IMR-90 (cell line): ENCODE measurements around the gene MPRIP. TPM values are rescaled to one million over a fixed set of nuclear protein-coding genes. Genes with fewer than 3 reads are reported as not detected.

Experiments
- ATAC-seq: fragments of 200-7000 bp; cut with Tn5 transposase; 2 replicates; pipeline ENCODE4 v1.9.1; 2020; ENCODE audit warnings: low read depth, mild to moderate bottlenecking, moderate library complexity
- BruUV-seq: library from RNA; stranded (reverse); fragments of 400-500 nt; replicated peaks from 2 replicates; lab custom pipeline; 2021; lab: Mats Ljungman, UMichigan
- CTCF ChIA-PET: fragments of 300-600 bp; formaldehyde crosslinking; extraction: SDS; loops from one replicate; lab custom pipeline; 2021; ENCODE audit warnings: antibody characterized with exemption; lab: Yijun Ruan, JAX
- POLR2A ChIA-PET: fragments of 300-600 bp; sonication (Branson Sonifier 250); formaldehyde crosslinking; loops from one replicate; lab custom pipeline; 2022; ENCODE audit warnings: antibody characterized with exemption; ENCODE audit not compliant: unreplicated experiment; lab: Charles Lee
- DNase-seq: peaks from one replicate; pipeline ENCODE4 v3.0.0; 2013
- H2AFZ ChIP-seq: replicated peaks from 2 replicates; pipeline ENCODE3; 2013; ENCODE audit warnings: low read length, mild to moderate bottlenecking; ENCODE audit not compliant: poor library complexity
- H2AK5ac ChIP-seq: 2 replicates; pipeline ENCODE4 v1.6.1; 2013; ENCODE audit warnings: low read depth, low read length, inconsistent platforms
- H2AK9ac ChIP-seq: replicated peaks from 2 replicates; pipeline ENCODE3; 2013; ENCODE audit warnings: mild to moderate bottlenecking, low read depth, low read length, moderate library complexity; ENCODE audit not compliant: poor library complexity
- H2BK120ac ChIP-seq: 2 replicates; pipeline ENCODE4 v1.6.1; 2013; ENCODE audit warnings: low read depth, low read length, inconsistent platforms
- H2BK15ac ChIP-seq: 3 replicates; pipeline ENCODE4 v1.6.1; 2013; ENCODE audit warnings: low read depth, low read length, inconsistent platforms
- H2BK20ac ChIP-seq: 2 replicates; pipeline ENCODE4 v1.6.1; 2013; ENCODE audit warnings: low read depth, mild to moderate bottlenecking, inconsistent platforms, low read length, moderate library complexity
- H2BK5ac ChIP-seq: 2 replicates; pipeline ENCODE4 v1.6.1; 2013; ENCODE audit warnings: mild to moderate bottlenecking, low read depth, low read length, inconsistent platforms; ENCODE audit not compliant: poor library complexity, severe bottlenecking
- H3K14ac ChIP-seq: replicated peaks from 2 replicates; pipeline ENCODE4 v1.6.1; 2013; ENCODE audit warnings: low read depth, low read length, inconsistent platforms
- H3K18ac ChIP-seq: 2 replicates; pipeline ENCODE4 v1.6.1; 2013; ENCODE audit warnings: low read depth, low read length, control low read depth
- H3K23ac ChIP-seq: 2 replicates; pipeline ENCODE4 v1.6.1; 2013; ENCODE audit warnings: low read depth, low read length, inconsistent platforms
- H3K27ac ChIP-seq: 2 replicates; pipeline ENCODE4 v1.5.1; 2013; ENCODE audit warnings: mild to moderate bottlenecking, control low read depth, low read length; ENCODE audit not compliant: insufficient read depth
- H3K27me3 ChIP-seq: 2 replicates; pipeline ENCODE4 v1.6.1; 2013; ENCODE audit warnings: low read length; ENCODE audit not compliant: control insufficient read depth, insufficient read depth
- H3K36me3 ChIP-seq: 2 replicates; pipeline ENCODE4 v1.6.1; 2013; ENCODE audit warnings: low read length, mixed read lengths; ENCODE audit not compliant: control insufficient read depth, insufficient read depth
- H3K4ac ChIP-seq: 2 replicates; pipeline ENCODE4 v1.6.1; 2013; ENCODE audit warnings: low read depth, low read length, inconsistent platforms
- H3K4me1 ChIP-seq: 2 replicates; pipeline ENCODE4 v1.6.1; 2013; ENCODE audit warnings: low read length, mixed read lengths; ENCODE audit not compliant: control insufficient read depth, insufficient read depth
- H3K4me2 ChIP-seq: 2 replicates; pipeline ENCODE4 v1.6.1; 2013; ENCODE audit warnings: low read depth, mild to moderate bottlenecking, control low read depth, low read length, moderate library complexity
- H3K4me3 ChIP-seq: 2 replicates; pipeline ENCODE4 v1.5.1; 2013; ENCODE audit warnings: low read depth, mild to moderate bottlenecking, control low read depth, low read length, moderate library complexity; ENCODE audit not compliant: insufficient read depth
- H3K56ac ChIP-seq: 2 replicates; pipeline ENCODE4 v1.6.1; 2013; ENCODE audit warnings: low read length, inconsistent platforms; ENCODE audit not compliant: insufficient read depth; ENCODE audit errors: extremely low read depth
- H3K79me1 ChIP-seq, 2 experiments: 2 replicates each; pipeline ENCODE4 v1.6.1; 2013; ENCODE audit warnings: low read length in 2 of 2, inconsistent platforms in 1 of 2, low read depth in 1 of 2
- H3K9ac ChIP-seq: 2 replicates; pipeline ENCODE4 v1.6.1; 2013; ENCODE audit warnings: low read depth, low read length, control low read depth
- H3K9me1 ChIP-seq: 2 replicates; pipeline ENCODE4 v1.6.1; 2013; ENCODE audit warnings: low read length, inconsistent platforms; ENCODE audit not compliant: insufficient read depth
- H3K9me3 ChIP-seq: 2 replicates; pipeline ENCODE4 v1.6.1; 2013; ENCODE audit warnings: low read length; ENCODE audit not compliant: control insufficient read depth, insufficient read depth
- H4K20me1 ChIP-seq: 2 replicates; pipeline ENCODE4 v1.6.1; 2013; ENCODE audit warnings: low read length, inconsistent platforms; ENCODE audit not compliant: insufficient read depth
- H4K5ac ChIP-seq: 2 replicates; pipeline ENCODE4 v1.6.1; 2013; ENCODE audit warnings: mild to moderate bottlenecking, low read depth, low read length, control low read depth
- H4K8ac ChIP-seq, 2 experiments: 2 replicates each; pipeline ENCODE4 v1.6.1; 2013; ENCODE audit warnings: low read depth in 2 of 2, low read length in 2 of 2, control low read depth in 1 of 2, inconsistent platforms in 1 of 2
- H4K91ac ChIP-seq: 2 replicates; pipeline ENCODE4 v1.6.1; 2013; ENCODE audit warnings: low read depth, low read length, inconsistent platforms; ENCODE audit not compliant: insufficient read depth
- BHLHE40 ChIP-seq: fragments of 150-350 bp; IDR thresholded peaks from 2 replicates; pipeline ENCODE4 v1.6.1; 2016; ENCODE audit warnings: mild to moderate bottlenecking, low read depth, low read length
- CTCF ChIP-seq: conservative IDR thresholded peaks from 2 replicates; pipeline ENCODE4 v1.5.1; 2012; ENCODE audit warnings: mild to moderate bottlenecking, low read depth, low read length, improper control_type of control experiment
- FOS ChIP-seq: fragments of 150-350 bp; IDR thresholded peaks from 2 replicates; pipeline ENCODE4 v1.6.1; 2016; ENCODE audit warnings: low read depth, low read length
- MAFK ChIP-seq: IDR thresholded peaks from 2 replicates; pipeline ENCODE4 v1.6.1; 2012; ENCODE audit warnings: low read depth, low read length, improper control_type of control experiment
- POLR2A ChIP-seq: IDR thresholded peaks from 2 replicates; pipeline ENCODE4 v1.6.1; 2012; ENCODE audit warnings: mild to moderate bottlenecking, low read depth, low read length
- RCOR1 ChIP-seq: IDR thresholded peaks from 2 replicates; pipeline ENCODE4 v1.6.1; 2012; ENCODE audit warnings: mild to moderate bottlenecking, low read length, improper control_type of control experiment; ENCODE audit not compliant: insufficient replicate concordance
- SMC3 ChIP-seq: fragments of 150-350 bp; IDR thresholded peaks from 2 replicates; pipeline ENCODE4 v1.6.1; 2016; ENCODE audit warnings: low read depth, mild to moderate bottlenecking, antibody characterized with exemption, low read length, moderate library complexity
- WGBS, 2 experiments: methylation state at CpG; one replicate each; pipeline versions ENCODE4 v1.1.5 to v1.1.7; 2013; ENCODE audit warnings: missing lambda C conversion rate in 2 of 2; ENCODE audit not compliant: insufficient read length in 1 of 2; ENCODE audit errors: extremely low coverage in 2 of 2; 5-methylcytosine and 5-hydroxymethylcytosine counted together
- dilution Hi-C: fragments of 300-500 bp; cut with HindIII; formaldehyde crosslinking; loops from one replicate; pipeline ENCODE4 v1.14.3; 2018; ENCODE audit warnings: low sequenced_read_pairs; ENCODE audit not compliant: unreplicated experiment
- in situ Hi-C: fragments of 300-500 bp; cut with MboI; formaldehyde crosslinking; loops from 3 replicates; pipeline ENCODE4 v1.14.3; 2019; ENCODE audit warnings: low sequenced_read_pairs, inconsistent platforms, mixed read lengths
- intact Hi-C: fragments of 100-400 bp; cut with micrococcal nuclease; formaldehyde crosslinking; loops from 2 replicates; pipeline ENCODE4 v1.10.0; 2022
- polyA plus RNA-seq, 3 experiments: library from polyadenylated mRNA; depleted of rRNA; stranded (reverse); fragments of >200 nt; gene quantifications; 2 replicates each; pipeline ENCODE4 v1.2.3, GENCODE V29; 2012; ENCODE audit warnings: low replicate concordance in 1 of 3
- total RNA-seq: library from RNA; depleted of rRNA; stranded (reverse); fragments of >200 nt; gene quantifications from 2 replicates; pipeline ENCODE4 v1.2.3, GENCODE V29; 2012
- TF ChIP-seq, protein P1 (sequence below): fragments of 150-350 bp; IDR thresholded peaks from 2 replicates; pipeline ENCODE4 v1.6.1; 2017; ENCODE audit warnings: mild to moderate bottlenecking, antibody characterized with exemption, low read length, low read depth
- TF ChIP-seq, protein P2 (sequence below): fragments of 150-350 bp; IDR thresholded peaks from 2 replicates; pipeline ENCODE4 v1.6.1; 2016; ENCODE audit warnings: low read depth, mild to moderate bottlenecking, low read length, moderate library complexity, borderline replicate concordance

The MPRIP gene
- total and polyA plus RNA-seq, 2 of the 4 experiments (the other 2 are of a cell fraction), result 111 to 149 TPM

- no peak overlapping the region for H4K5ac ChIP-seq
- no peak overlapping the region for H4K91ac ChIP-seq
- dilution Hi-C loops (no loop called here), intact Hi-C loops (no loop called here), in situ Hi-C loops (loop anchor here (25.0 kb wide), 1 partner anchor 616 kb away; no protein-coding TSS in a partner anchor)
- H4K20me1 ChIP-seq, result no peaks in the 10 kb centered on the region; the same call in 1 of the 2 replicates
- no peak for ATAC-seq
- no peak overlapping the region for H3K56ac ChIP-seq
- no peak overlapping the region; the same call in 1 of the 2 replicates for H3K23ac ChIP-seq
- TF ChIP-seq SMC3 (no peak), BHLHE40 (no peak), RCOR1 (no peak), MAFK (no peak), FOS (no peak), CTCF (no peak), POLR2A (no peak)
- TF ChIP-seq, protein P1, sequence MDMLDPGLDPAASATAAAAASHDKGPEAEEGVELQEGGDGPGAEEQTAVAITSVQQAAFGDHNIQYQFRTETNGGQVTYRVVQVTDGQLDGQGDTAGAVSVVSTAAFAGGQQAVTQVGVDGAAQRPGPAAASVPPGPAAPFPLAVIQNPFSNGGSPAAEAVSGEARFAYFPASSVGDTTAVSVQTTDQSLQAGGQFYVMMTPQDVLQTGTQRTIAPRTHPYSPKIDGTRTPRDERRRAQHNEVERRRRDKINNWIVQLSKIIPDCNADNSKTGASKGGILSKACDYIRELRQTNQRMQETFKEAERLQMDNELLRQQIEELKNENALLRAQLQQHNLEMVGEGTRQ, result no peak
- TF ChIP-seq, protein P2, sequence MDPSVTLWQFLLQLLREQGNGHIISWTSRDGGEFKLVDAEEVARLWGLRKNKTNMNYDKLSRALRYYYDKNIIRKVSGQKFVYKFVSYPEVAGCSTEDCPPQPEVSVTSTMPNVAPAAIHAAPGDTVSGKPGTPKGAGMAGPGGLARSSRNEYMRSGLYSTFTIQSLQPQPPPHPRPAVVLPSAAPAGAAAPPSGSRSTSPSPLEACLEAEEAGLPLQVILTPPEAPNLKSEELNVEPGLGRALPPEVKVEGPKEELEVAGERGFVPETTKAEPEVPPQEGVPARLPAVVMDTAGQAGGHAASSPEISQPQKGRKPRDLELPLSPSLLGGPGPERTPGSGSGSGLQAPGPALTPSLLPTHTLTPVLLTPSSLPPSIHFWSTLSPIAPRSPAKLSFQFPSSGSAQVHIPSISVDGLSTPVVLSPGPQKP, result no peak
- H3K4ac ChIP-seq, result peak overlapping the region; percentile 58; the same call in 1 of the 2 replicates
- no peak overlapping the region for H3K27ac ChIP-seq
- H2BK5ac ChIP-seq, result no peak overlapping the region
- H2AFZ ChIP-seq, result peak overlapping the region; percentile 74
- H4K8ac ChIP-seq, result peak overlapping the region; percentile 50 to 57; a peak in 2 of 4 replicates
- H3K36me3 ChIP-seq, result no peaks in the 10 kb centered on the region
- peaks cover 9% of the 10 kb centered on the region; the same call in 1 of the 2 replicates for H3K9me1 ChIP-seq
- no peak overlapping the region for H3K4me3 ChIP-seq
- peak overlapping the region; percentile 31 for H2AK9ac ChIP-seq
- WGBS, 2 experiments, result 100% methylated on average over 2 of the region's 8 CpGs; no CpG with 5 or more reads in 1 of the 2 experiments
- peak overlapping the region; percentile 67 for H2AK5ac ChIP-seq
- no peak for DNase-seq
- peak overlapping the region; percentile 1; the same call in 1 of the 2 replicates for H2BK120ac ChIP-seq
- no peak overlapping the region for H3K14ac ChIP-seq
- H3K9ac ChIP-seq, result no peak overlapping the region; the same call in 1 of the 2 replicates
- ChIA-PET CTCF (no interaction called here), POLR2A (no interaction called here)
- H3K4me2 ChIP-seq, result no peak overlapping the region
- H3K4me1 ChIP-seq, result peaks cover 9% of the 10 kb centered on the region
- no peaks in the 10 kb centered on the region for H3K79me1 ChIP-seq
- H3K27me3 ChIP-seq, result no peaks in the 10 kb centered on the region
- no TSS peak for BruUV-seq
- no peaks in the 10 kb centered on the region for H3K9me3 ChIP-seq
- no peak overlapping the region for H3K18ac ChIP-seq
- no peak overlapping the region; the same call in 2 of the 3 replicates for H2BK15ac ChIP-seq
- H2BK20ac ChIP-seq, result no peak overlapping the region
Measured at GRCh38 chr17:17020821-17021193, 21.4 kb upstream of the MPRIP start.
